GM12878 (cell line): Measurements from ENCODE around the gene HIVEP3.

Source experiments
- CREM ChIP-seq: IDR thresholded peaks from 2 replicates; pipeline ENCODE4 v1.6.1; 2014; ENCODE audit warnings: antibody characterized with exemption, low read depth
- EZH2 ChIP-seq: IDR thresholded peaks from 2 replicates; pipeline ENCODE4 v1.6.1; 2012; ENCODE audit warnings: low read depth, mild to moderate bottlenecking, control low read depth, inconsistent platforms, low read length, borderline replicate concordance; ENCODE audit not compliant: control insufficient read depth
- MEF2A ChIP-seq: IDR thresholded peaks from 2 replicates; pipeline ENCODE4 v1.6.1; 2011; ENCODE audit warnings: low read depth, mild to moderate bottlenecking, low read length, moderate library complexity; ENCODE audit not compliant: insufficient read depth
- SREBF2 ChIP-seq: IDR thresholded peaks from 2 replicates; pipeline ENCODE4 v1.6.1; 2012; ENCODE audit warnings: mild to moderate bottlenecking, low read length
- TCF12 ChIP-seq: IDR thresholded peaks from 2 replicates; pipeline ENCODE4 v1.6.1; 2011; ENCODE audit warnings: low read depth, mild to moderate bottlenecking, low read length
- ZNF274 ChIP-seq: IDR thresholded peaks from one replicate; pipeline ENCODE4 v1.8.0; 2011; ENCODE audit not compliant: insufficient read length, insufficient read depth
- TF ChIP-seq, protein P1 (sequence below), 3 experiments: IDR thresholded peaks in 2 of 3; conservative IDR thresholded peaks in 1 of 3; 2 replicates each; pipeline ENCODE4 v1.5.1; 2011; ENCODE audit warnings: low read depth in 3 of 3, low read length in 3 of 3, mild to moderate bottlenecking in 3 of 3, control low read depth in 2 of 3, moderate library complexity in 2 of 3, inconsistent platforms in 1 of 3, mixed read lengths in 1 of 3; ENCODE audit not compliant: control insufficient read depth in 2 of 3, insufficient read depth in 1 of 3; ENCODE audit errors: extremely low read depth in 1 of 3
- TF ChIP-seq, protein P2 (sequence below): IDR thresholded peaks from 2 replicates; pipeline ENCODE4 v1.6.1; 2011; ENCODE audit warnings: low read depth, low read length, improper control_type of control experiment, borderline replicate concordance

DNA sequence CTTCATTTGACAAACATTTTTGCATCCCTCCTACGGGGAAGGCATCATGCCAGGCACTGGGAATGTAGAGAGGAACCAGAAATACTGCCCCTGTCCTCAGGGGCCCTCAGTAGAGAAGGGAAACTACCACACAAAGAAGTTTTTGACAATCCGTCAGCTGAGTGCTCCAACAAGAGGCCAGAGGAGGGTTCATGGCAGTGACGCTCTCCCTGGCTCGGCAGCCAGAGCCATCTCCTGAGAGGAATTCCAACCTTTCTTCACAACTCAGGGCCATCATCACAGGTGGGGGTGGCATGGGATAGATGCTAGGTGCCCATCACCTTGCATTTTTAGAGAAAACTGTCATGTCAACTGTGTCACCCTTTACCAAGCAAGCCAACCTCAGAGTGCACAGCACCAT is 154.1 kb downstream of the HIVEP3 start:
- TF ChIP-seq CREM (no peak), MEF2A (no peak), SREBF2 (no peak), EZH2 (no peak), TCF12 (no peak), ZNF274 (no peak)
- TF ChIP-seq, protein P1, sequence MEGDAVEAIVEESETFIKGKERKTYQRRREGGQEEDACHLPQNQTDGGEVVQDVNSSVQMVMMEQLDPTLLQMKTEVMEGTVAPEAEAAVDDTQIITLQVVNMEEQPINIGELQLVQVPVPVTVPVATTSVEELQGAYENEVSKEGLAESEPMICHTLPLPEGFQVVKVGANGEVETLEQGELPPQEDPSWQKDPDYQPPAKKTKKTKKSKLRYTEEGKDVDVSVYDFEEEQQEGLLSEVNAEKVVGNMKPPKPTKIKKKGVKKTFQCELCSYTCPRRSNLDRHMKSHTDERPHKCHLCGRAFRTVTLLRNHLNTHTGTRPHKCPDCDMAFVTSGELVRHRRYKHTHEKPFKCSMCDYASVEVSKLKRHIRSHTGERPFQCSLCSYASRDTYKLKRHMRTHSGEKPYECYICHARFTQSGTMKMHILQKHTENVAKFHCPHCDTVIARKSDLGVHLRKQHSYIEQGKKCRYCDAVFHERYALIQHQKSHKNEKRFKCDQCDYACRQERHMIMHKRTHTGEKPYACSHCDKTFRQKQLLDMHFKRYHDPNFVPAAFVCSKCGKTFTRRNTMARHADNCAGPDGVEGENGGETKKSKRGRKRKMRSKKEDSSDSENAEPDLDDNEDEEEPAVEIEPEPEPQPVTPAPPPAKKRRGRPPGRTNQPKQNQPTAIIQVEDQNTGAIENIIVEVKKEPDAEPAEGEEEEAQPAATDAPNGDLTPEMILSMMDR (IDR thresholded peaks at IDR 0.05 in 2 of 3, conservative IDR thresholded peaks at IDR 0.05 in 1 of 3; ENCODE audit: control insufficient read depth in 2 of 3, extremely low read depth in 1 of 3, insufficient read depth in 1 of 3, low read depth in 3 of 3, low read length in 3 of 3), result no peak
- TF ChIP-seq, protein P2, sequence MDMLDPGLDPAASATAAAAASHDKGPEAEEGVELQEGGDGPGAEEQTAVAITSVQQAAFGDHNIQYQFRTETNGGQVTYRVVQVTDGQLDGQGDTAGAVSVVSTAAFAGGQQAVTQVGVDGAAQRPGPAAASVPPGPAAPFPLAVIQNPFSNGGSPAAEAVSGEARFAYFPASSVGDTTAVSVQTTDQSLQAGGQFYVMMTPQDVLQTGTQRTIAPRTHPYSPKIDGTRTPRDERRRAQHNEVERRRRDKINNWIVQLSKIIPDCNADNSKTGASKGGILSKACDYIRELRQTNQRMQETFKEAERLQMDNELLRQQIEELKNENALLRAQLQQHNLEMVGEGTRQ, result no peak
